ENCODE measurements around the gene C18orf63. TPM values are rescaled to one million over a fixed set of nuclear protein-coding genes. Genes with fewer than 3 reads are reported as not detected.
"Not testable (repeated sequence)": the region's sequence is repeated elsewhere in the genome, so short reads cannot be mapped to it uniquely, and the experiment has no call there.

Gene C18orf63
- total RNA-seq, 1 experiment from 2014 or later: not detected

DNA sequence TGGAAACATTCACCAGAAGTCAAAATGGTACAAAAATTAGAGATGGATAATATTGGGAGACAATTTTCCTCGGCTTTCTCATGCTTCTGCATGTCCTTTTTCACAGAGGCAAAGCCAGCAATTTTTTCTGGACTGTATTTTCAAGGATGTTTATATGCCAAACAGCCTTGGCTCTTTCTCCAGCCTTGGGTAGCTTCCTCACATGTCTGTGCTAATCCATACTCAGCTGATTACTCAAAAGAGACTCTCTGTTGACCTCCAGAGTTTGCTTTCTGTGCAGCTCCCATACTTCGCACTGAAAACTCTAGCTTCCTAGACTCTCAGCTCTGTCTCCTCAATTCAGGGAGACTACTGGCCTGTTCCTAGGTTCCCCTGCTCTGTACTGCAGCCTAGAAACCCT is 10.6 kb downstream of the C18orf63 start:
- no peaks in the 10 kb centered on the region for H3K9me3 Mint-ChIP-seq (ENCODE audit: unreplicated experiment)
- no peaks in the 10 kb centered on the region for H3K36me3 Mint-ChIP-seq (ENCODE audit: insufficient read depth, unreplicated experiment)
- no peak overlapping the region for H3K27ac Mint-ChIP-seq (ENCODE audit: low read depth, unreplicated experiment)
- no TSS peak for BruUV-seq (replicated peaks)
- H3K4me1 Mint-ChIP-seq (ENCODE audit: insufficient read depth, unreplicated experiment): no peaks in the 10 kb centered on the region
- POLR2A ChIA-PET: no interaction called here
- CTCF ChIA-PET: interaction anchor here (0.9 to 1.1 kb wide), 2 partner anchors 16 to 27 kb away, joined by 3 to 4 read pairs; no protein-coding TSS in a partner anchor
- H3K4me3 Mint-ChIP-seq (ENCODE audit: unreplicated experiment): no peak overlapping the region
- intact Hi-C loops (cut with micrococcal nuclease): no loop called here
- TF ChIP-seq, protein P1, sequence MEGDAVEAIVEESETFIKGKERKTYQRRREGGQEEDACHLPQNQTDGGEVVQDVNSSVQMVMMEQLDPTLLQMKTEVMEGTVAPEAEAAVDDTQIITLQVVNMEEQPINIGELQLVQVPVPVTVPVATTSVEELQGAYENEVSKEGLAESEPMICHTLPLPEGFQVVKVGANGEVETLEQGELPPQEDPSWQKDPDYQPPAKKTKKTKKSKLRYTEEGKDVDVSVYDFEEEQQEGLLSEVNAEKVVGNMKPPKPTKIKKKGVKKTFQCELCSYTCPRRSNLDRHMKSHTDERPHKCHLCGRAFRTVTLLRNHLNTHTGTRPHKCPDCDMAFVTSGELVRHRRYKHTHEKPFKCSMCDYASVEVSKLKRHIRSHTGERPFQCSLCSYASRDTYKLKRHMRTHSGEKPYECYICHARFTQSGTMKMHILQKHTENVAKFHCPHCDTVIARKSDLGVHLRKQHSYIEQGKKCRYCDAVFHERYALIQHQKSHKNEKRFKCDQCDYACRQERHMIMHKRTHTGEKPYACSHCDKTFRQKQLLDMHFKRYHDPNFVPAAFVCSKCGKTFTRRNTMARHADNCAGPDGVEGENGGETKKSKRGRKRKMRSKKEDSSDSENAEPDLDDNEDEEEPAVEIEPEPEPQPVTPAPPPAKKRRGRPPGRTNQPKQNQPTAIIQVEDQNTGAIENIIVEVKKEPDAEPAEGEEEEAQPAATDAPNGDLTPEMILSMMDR (IDR thresholded peaks at IDR 0.05; ENCODE audit: unreplicated experiment): no peak
- no peaks in the 10 kb centered on the region for H3K27me3 Mint-ChIP-seq (ENCODE audit: insufficient read depth, unreplicated experiment)
- no peak for DNase-seq (ENCODE audit: unreplicated experiment)

DNA sequence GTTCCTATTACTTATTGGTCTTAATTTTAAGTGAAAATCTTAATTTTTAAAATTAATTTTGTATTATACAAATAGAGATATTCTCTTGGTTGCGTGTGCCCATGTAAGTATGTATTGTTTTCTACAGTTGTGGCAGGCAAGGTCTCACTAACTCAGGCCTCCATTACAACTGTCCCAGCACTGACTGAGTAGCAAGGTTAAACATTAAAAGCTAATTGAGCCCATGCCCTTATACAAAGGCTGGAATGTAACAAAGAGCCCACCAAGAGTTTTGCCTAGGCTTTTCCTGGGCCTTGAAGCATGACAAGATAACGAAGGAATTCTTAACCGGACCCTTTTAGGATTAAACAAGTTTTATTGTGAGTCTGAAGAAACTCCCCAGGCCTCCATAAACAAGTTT is 11.2 kb downstream of the C18orf63 start:
- POLR2A ChIA-PET: not testable (repeated sequence)

DNA sequence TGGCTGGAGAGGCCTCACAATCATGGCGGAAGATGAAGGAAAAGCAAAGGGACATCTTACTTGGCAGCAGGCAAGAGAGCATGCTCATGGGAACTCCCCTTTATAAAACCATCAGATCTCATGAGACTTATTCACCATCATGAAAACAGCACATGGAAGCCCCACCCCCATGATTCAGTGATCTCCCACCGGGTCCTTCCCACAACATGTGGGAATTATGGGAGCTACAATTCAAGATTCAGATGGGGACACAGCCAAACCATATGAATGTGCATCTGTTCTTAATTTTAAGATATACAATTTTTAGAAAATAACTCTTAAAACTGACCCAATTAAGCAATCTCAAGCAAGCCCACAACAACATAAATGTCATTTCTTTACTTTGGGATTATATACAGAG is 12.6 kb downstream of the C18orf63 start:
- Mint-ChIP-seq H3K27ac (ENCODE audit: low read depth, unreplicated experiment) (no peak overlapping the region), H3K4me1 (ENCODE audit: insufficient read depth, unreplicated experiment) (no peaks in the 10 kb centered on the region), H3K36me3 (ENCODE audit: insufficient read depth, unreplicated experiment) (no peaks in the 10 kb centered on the region), H3K27me3 (ENCODE audit: insufficient read depth, unreplicated experiment) (no peaks in the 10 kb centered on the region), H3K9me3 (ENCODE audit: unreplicated experiment) (no peaks in the 10 kb centered on the region), H3K4me3 (ENCODE audit: unreplicated experiment) (no peak overlapping the region)
- no TSS peak for BruUV-seq (replicated peaks)
- DNase-seq (ENCODE audit: unreplicated experiment): no peak
- TF ChIP-seq, protein P1 (IDR thresholded peaks at IDR 0.05; ENCODE audit: unreplicated experiment): no peak
- intact Hi-C loops (cut with micrococcal nuclease): no loop called here
- POLR2A ChIA-PET: interaction anchor here (0.6 to 0.8 kb wide), 2 partner anchors 11 to 25 kb away, joined by 3 to 4 read pairs; no protein-coding TSS in a partner anchor
- CTCF ChIA-PET: interaction anchor here (1.1 kb wide), 1 partner anchor 133 kb away, joined by 3 read pairs; no protein-coding TSS in a partner anchor

More for the DNA sequence above, 11.2 kb downstream of the C18orf63 start:
- H3K9me3 Mint-ChIP-seq (ENCODE audit: unreplicated experiment); DNase-seq (ENCODE audit: unreplicated experiment); H3K4me1 Mint-ChIP-seq (ENCODE audit: insufficient read depth, unreplicated experiment); H3K36me3 Mint-ChIP-seq (ENCODE audit: insufficient read depth, unreplicated experiment); BruUV-seq (replicated peaks); H3K27me3 Mint-ChIP-seq (ENCODE audit: insufficient read depth, unreplicated experiment); H3K4me3 Mint-ChIP-seq (ENCODE audit: unreplicated experiment); H3K27ac Mint-ChIP-seq (ENCODE audit: low read depth, unreplicated experiment); intact Hi-C loops (cut with micrococcal nuclease): not testable (repeated sequence)
- CTCF ChIA-PET: interaction anchor here (0.9 to 1.1 kb wide), 2 partner anchors 16 to 26 kb away, joined by 3 to 4 read pairs; no protein-coding TSS in a partner anchor

GRCh38 chr18:74329688-74330205 is 14.1 kb downstream of the C18orf63 start:
- TF ChIP-seq, protein P1 (IDR thresholded peaks at IDR 0.05; ENCODE audit: unreplicated experiment): no peak
- intact Hi-C loops (cut with micrococcal nuclease): no loop called here
- Mint-ChIP-seq H3K27me3 (ENCODE audit: insufficient read depth, unreplicated experiment) (no peaks in the 10 kb centered on the region), H3K36me3 (ENCODE audit: insufficient read depth, unreplicated experiment) (no peaks in the 10 kb centered on the region), H3K4me1 (ENCODE audit: insufficient read depth, unreplicated experiment) (no peaks in the 10 kb centered on the region), H3K27ac (ENCODE audit: low read depth, unreplicated experiment) (no peak overlapping the region), H3K9me3 (ENCODE audit: unreplicated experiment) (no peaks in the 10 kb centered on the region), H3K4me3 (ENCODE audit: unreplicated experiment) (no peak overlapping the region)
- CTCF ChIA-PET: interaction anchor here (0.9 to 1.4 kb wide), 6 partner anchors 13 to 165 kb away, joined by 3 to 4 read pairs (median 3); no protein-coding TSS in a partner anchor
- DNase-seq (ENCODE audit: unreplicated experiment): no peak
- POLR2A ChIA-PET: interaction anchor here (1.3 kb wide), 1 partner anchor 126 kb away, joined by 3 read pairs; no protein-coding TSS in a partner anchor
- BruUV-seq (replicated peaks): no TSS peak
